Stimulated activated CD8-positive, alpha-beta memory T cell treated with anti-CD3 and anti-CD28 coated beads, Interleukin-2, amount 100 ng/mL, for 48 hours (primary cell): ENCODE data around the gene ZNF773.
"Not testable (repeated sequence)": the region's sequence is repeated elsewhere in the genome, so short reads cannot be mapped to it uniquely, and the experiment has no call there.

ENCODE experiments used
- DNase-seq, 2 donors: peaks; one replicate each; pipeline ENCODE4 v3.0.0-alpha.2; 2020; ENCODE audit warnings: low read depth in 2 of 2

Gene ZNF773

DNA sequence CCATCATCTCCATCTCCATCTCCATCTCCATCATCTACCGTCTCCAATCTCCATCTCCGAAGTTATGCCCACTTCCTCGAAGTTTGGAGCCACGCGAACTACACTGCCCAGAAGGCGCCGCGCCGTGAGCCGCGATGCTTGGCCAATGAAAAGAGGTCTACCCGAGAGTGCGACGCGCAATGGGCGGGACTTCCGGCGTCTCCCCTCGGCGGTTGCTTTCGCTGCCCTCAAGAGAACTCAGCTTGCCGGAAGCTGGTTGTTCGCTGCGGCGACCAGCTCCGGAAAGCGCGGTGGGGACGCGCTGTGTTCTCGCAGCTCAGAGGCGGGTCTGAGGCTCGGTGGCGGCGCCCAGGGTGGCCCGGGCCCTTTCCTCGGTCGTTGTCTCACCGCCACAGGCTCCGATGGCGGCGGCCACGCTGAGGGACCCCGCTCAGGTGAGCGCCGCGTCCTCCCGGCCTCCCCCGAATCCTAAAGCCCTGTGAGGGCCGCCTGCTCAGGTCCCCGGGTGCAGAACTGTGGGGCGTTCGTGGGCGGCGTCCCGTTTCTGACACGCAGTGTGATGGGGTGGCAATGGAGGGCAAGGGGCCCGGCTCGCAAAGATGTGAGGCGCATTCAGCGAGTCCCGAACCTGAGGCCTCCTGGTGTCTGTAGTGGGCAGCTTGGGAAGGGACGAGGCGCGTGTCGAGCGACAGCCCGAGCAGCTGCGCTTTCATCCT is at the start of gene ZNF773:
TSS of gene ZNF773 (plus strand) at position 259 of the 716 bp plus-strand sequence. CDS start at position 402, 143 bp downstream.
- peak; percentile 93 to 94 for DNase-seq

- DNase-seq, result no peak
Measured at GRCh38 chr19:57452307-57452706, 47.4 kb upstream of the ZNF773 start.

- DNase-seq, result no peak
Measured at GRCh38 chr19:57465680-57466381, 33.9 kb upstream of the ZNF773 start.

- DNase-seq, result no peak
Measured at GRCh38 chr19:57466489-57466888, 33.2 kb upstream of the ZNF773 start.

DNA sequence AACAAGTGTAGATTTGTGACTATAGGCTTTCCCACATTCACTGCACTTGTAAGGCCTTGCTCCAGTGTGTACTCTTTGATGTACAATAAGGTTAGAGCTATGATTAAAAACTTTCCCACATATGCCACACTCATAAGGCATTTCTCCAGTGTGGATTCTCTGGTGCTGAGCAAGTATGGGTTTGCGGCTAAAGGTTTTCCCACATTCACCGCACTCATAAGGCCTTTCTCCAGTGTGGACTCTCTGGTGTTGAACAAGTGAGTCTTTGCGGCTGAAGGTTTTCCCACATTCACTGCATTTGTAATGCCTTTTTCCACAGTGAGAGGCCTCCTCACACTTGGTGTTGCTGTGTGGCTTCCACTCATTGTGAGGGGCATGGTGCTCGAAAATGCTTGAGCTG is 26.1 kb upstream of the ZNF773 start:
- DNase-seq, result no peak

GRCh38 chr19:57477191-57478008 is 22.3 kb upstream of the ZNF773 start, which contains the start of gene ZNF772:
ZNF772 (minus strand) TSS chr19:57477566; CDS start chr19:57477309, 257 bp downstream.
- DNase-seq, result peak; percentile 66 to 74

GRCh38 chr19:57487477-57488298 is 12.1 kb upstream of the ZNF773 start, which contains the start of gene ZNF419:
ZNF419 (plus strand) TSS chr19:57487750; CDS start chr19:57487951, 201 bp downstream.
- peak; percentile 83 to 93 for DNase-seq

DNA sequence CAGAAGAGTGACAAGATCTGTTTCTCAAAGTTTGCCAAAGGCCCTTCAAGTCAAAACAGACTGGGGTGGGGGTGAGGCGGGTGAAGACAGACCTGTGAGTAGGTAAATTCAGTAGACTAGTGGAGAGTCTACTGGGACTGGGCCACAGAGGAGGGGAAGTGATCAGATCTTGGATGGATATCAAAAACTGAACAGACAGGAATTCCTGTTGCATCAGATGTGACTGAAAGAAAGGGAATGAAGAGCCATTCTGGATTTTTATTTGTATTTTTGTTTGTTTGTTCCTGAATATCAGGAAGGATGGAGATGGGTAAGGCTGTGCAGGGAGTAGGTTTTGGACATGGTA is 11.5 kb upstream of the ZNF773 start:
- not testable (repeated sequence) for DNase-seq

DNA sequence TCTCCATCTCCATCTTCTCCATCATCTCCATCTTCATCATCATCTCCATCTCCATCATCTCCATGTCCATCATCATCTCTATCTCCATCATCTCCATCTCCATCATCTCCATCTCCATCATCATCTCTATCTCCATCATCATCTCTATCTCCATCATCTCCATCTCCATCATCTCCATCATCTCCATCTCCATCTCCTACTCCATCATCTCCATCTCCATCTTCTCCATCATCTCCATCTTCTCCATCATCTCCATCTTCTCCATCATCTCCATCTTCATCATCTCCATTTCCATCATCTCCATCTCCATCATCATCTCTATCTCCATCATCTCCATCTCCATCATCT is 432 bp upstream of the ZNF773 start:
- DNase-seq, result not testable (repeated sequence)

DNA sequence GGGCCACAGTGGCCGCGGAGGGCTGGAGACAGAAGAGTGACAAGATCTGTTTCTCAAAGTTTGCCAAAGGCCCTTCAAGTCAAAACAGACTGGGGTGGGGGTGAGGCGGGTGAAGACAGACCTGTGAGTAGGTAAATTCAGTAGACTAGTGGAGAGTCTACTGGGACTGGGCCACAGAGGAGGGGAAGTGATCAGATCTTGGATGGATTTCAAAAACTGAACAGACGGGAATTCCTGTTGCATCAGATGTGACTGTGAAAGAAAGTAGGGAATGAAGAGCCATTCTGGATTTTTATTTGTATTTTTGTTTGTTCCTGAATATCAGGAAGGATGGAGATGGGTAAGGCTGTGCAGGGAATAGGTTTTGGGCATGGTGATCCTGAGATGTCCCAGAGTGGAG is 662 bp downstream of the ZNF773 start:
- DNase-seq, result not testable (repeated sequence)

DNA sequence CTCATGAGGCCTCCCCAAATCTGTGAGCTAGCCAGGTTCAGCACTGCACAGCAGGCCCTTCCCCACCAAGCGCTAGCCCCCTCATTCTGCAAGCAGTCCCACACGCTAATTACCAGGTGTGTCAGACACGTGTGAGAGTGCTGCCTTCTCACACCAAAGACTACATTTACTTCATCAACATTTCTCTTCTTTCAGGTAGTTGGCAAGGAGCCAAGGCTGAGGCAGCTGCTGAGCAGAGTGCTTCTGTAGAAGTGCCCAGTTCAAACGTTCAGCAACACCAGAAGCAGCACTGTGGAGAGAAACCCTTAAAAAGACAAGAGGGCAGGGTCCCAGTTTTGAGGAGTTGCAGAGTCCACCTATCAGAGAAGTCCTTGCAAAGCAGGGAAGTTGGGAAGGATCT is 6.4 kb downstream of the ZNF773 start:
- DNase-seq, result no peak

GRCh38 chr19:57511484-57511883 is 11.7 kb downstream of the ZNF773 start:
- DNase-seq, result no peak

- DNase-seq, result no peak
Measured at GRCh38 chr19:57512845-57513244, 13.1 kb downstream of the ZNF773 start.

GRCh38 chr19:57515255-57515654 is 15.5 kb downstream of the ZNF773 start:
- DNase-seq, result no peak

GRCh38 chr19:57518021-57518420 is 18.3 kb downstream of the ZNF773 start:
- DNase-seq, result not testable (repeated sequence)

GRCh38 chr19:57527136-57527881 is 27.6 kb downstream of the ZNF773 start, which contains the start of gene ZNF549:
ZNF549 (plus strand) TSS chr19:57527356; CDS start chr19:57527574, 218 bp downstream.
- DNase-seq, result peak; percentile 80 to 82

DNA sequence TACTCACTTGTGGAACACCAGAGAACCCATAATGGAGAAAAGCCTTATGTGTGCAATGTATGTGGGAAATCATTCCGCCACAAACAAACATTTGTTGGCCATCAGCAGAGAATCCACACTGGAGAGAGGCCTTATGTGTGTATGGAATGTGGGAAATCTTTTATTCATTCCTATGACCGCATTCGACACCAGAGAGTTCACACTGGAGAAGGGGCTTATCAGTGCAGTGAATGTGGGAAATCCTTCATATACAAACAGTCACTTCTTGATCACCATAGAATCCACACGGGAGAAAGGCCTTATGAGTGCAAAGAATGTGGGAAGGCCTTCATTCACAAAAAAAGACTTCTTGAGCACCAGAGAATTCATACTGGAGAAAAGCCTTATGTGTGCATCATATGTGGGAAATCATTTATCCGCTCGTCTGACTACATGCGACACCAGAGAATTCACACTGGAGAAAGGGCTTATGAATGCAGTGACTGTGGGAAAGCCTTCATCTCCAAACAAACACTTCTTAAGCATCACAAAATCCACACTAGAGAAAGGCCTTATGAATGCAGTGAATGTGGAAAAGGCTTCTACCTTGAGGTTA is 38.3 kb downstream of the ZNF773 start:
- no peak for DNase-seq

- DNase-seq, result no peak
Measured at GRCh38 chr19:57546513-57546912, 46.8 kb downstream of the ZNF773 start.

DNA sequence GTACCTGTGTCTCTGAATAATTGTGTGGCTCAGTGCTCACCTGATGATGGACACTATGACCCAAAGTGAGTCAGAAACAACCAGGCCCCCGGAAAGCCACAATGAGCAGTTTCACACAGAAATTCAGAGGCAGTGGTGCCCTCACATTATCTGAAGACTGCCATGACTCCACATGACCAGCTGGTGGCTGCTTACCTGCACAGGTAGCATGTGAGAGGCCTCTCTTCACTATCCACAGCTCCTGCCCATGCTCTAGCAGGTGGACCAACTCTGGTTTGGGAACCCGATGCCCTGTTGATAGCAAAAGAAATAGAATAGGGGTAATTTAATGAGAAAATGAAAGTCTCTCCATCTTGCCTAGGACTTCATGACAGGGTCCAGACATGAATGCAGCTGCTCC is 52.7 kb downstream of the ZNF773 start:
- no peak for DNase-seq

GRCh38 chr19:57557659-57558058 is 57.9 kb downstream of the ZNF773 start:
- no peak for DNase-seq
